Thyroid gland (tissue), 4 donors: ENCODE measurements around the gene GALNT8.

Experiments used
- POLR2A ChIP-seq, 2 donors: fragments of 450-650 bp; IDR thresholded peaks; one replicate each; pipeline ENCODE4 v1.6.1; 2017; ENCODE audit warnings: antibody characterized with exemption in 2 of 2, mild to moderate bottlenecking in 2 of 2, moderate library complexity in 1 of 2
- TF ChIP-seq, protein P1 (sequence below), 6 experiments: fragments of 200-600 bp in 3 of 6; fragments of 450-650 bp in 3 of 6; sonication (generic) in 3 of 6; IDR thresholded peaks; one replicate each; pipeline ENCODE4 v1.5.1; 2016 to 2019; ENCODE audit warnings: antibody characterized with exemption in 6 of 6, mild to moderate bottlenecking in 2 of 6, inconsistent platforms in 1 of 6, moderate library complexity in 1 of 6

GRCh38 chr12:4717806-4718205 lies 2.4 kb upstream of the GALNT8 start:
- TF ChIP-seq, protein P1, sequence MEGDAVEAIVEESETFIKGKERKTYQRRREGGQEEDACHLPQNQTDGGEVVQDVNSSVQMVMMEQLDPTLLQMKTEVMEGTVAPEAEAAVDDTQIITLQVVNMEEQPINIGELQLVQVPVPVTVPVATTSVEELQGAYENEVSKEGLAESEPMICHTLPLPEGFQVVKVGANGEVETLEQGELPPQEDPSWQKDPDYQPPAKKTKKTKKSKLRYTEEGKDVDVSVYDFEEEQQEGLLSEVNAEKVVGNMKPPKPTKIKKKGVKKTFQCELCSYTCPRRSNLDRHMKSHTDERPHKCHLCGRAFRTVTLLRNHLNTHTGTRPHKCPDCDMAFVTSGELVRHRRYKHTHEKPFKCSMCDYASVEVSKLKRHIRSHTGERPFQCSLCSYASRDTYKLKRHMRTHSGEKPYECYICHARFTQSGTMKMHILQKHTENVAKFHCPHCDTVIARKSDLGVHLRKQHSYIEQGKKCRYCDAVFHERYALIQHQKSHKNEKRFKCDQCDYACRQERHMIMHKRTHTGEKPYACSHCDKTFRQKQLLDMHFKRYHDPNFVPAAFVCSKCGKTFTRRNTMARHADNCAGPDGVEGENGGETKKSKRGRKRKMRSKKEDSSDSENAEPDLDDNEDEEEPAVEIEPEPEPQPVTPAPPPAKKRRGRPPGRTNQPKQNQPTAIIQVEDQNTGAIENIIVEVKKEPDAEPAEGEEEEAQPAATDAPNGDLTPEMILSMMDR (IDR thresholded peaks at IDR 0.05): no peak
- TF ChIP-seq POLR2A (IDR thresholded peaks at IDR 0.05): no peak
